ENCODE results near the gene PCDHGA1.

GRCh38 chr5:141477044-141477575 is 146.8 kb downstream of the PCDHGA1 start:
- TF ChIP-seq CTCF (conservative IDR thresholded peaks at IDR 0.05; ENCODE audit: low read depth, low read length): no peak
- TF ChIP-seq POLR2A (IDR thresholded peaks at IDR 0.05; ENCODE audit: low read depth, low read length): no peak
- TF ChIP-seq ELK1 (IDR thresholded peaks at IDR 0.05; ENCODE audit: borderline replicate concordance, low read depth, low read length): no peak
- no peak for TF ChIP-seq RAD21 (IDR thresholded peaks at IDR 0.05; ENCODE audit: low read length)
- TF ChIP-seq MAFK (IDR thresholded peaks at IDR 0.05; ENCODE audit: low read depth, low read length): no peak
- TF ChIP-seq USF2 (IDR thresholded peaks at IDR 0.05; ENCODE audit: low read depth, low read length): no peak
- no peak for TF ChIP-seq BHLHE40 (IDR thresholded peaks at IDR 0.05; ENCODE audit: low read depth, low read length)
- no peak for TF ChIP-seq SMC3 (IDR thresholded peaks at IDR 0.05; ENCODE audit: low read depth, low read length)
- no peak for TF ChIP-seq MAZ (IDR thresholded peaks at IDR 0.05; ENCODE audit: borderline replicate concordance, low read depth, low read length)
